NCI-H748 treated with DMSO at 0.1 percent for 48 hours (cell line): Measurements from ENCODE around the gene KRT37.

Experiments
- DNase-seq: peaks from one replicate; lab custom pipeline; 2025; lab: John Stamatoyannopoulos, UW

KRT37 gene

GRCh38 chr17:41424111-41424635 lies at the start of gene KRT37:
KRT37 (minus strand) TSS chr17:41424585; CDS start chr17:41424523, 62 bp downstream.
- DNase-seq = no peak

- no peak for DNase-seq
Measured at GRCh38 chr17:41468346-41468745, 44.0 kb upstream of the KRT37 start.

GRCh38 chr17:41467561-41467960 lies 43.2 kb upstream of the KRT37 start:
- DNase-seq = no peak

- no peak for DNase-seq
Measured at GRCh38 chr17:41466988-41467387, 42.6 kb upstream of the KRT37 start, which contains the start of gene KRT32. KRT32 (minus strand) TSS chr17:41467386; CDS start chr17:41467325, 61 bp downstream.

- no peak for DNase-seq
Measured at GRCh38 chr17:41464682-41465081, 40.3 kb upstream of the KRT37 start.

DNA sequence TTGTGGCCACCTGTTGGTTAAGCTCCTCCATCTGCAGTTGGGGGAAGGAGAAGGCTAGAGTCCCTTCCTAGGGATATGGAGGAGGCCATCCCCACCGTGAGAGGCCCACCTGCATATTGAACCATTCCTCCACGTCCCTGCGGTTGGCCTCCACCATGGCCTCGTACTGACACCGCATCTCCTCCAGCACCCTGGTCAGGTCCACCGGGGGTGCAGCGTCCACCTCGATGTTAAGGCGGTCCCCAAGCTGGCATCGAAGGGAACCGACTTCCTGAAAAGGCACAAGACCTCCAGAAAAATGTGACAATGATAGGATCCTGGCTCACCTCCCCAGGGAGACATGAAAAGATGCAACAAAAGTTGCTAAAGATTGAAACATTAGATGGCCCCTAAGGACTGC lies 39.8 kb upstream of the KRT37 start:
- DNase-seq = no peak

- no peak for DNase-seq
Measured at GRCh38 chr17:41463746-41464145, 39.4 kb upstream of the KRT37 start.

DNA sequence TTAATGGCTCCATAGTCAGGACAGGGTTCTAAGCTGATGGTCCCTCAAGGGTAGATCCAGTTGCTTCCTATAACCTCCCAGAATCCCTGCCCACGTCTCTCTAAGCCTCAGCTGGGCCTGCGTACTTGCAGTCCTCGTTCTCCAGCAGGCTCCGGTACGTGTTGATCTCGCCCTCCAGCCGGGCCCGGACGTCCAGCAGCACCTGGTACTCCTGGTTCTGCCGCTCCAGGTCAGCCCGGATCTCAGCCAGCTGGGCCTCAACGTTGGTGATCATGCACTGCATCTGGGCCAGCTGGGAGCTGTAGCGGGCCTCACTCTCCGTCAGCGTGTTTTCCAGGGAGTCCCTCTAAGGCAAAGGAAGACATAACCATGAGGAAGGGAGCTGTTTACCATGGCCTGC lies 38.3 kb upstream of the KRT37 start:
- DNase-seq = no peak

- no peak for DNase-seq
Measured at GRCh38 chr17:41457676-41458075, 33.3 kb upstream of the KRT37 start.

GRCh38 chr17:41456204-41456603 lies 31.8 kb upstream of the KRT37 start:
- no peak for DNase-seq

DNA sequence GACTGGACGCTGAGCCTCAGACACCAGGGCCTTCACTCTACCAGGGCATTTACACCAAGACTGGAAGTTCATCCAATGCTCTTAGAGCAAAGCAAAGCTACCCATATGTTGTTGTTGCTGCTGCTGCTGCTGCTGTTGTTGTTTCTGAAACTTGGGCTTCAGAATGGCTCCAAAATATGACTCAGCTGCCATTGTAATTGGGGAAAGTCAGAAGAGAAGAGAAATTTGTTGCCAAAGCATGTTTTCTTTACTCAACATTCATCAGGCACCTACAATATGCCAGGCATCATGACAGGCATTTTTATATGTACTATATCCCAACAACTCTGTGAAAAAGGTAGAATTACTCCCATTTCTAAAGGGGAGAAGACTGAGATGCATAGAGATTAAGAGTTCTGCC lies 30.9 kb upstream of the KRT37 start:
- DNase-seq = no peak

- no peak for DNase-seq
Measured at GRCh38 chr17:41453066-41453465, 28.7 kb upstream of the KRT37 start.

GRCh38 chr17:41452281-41452680 lies 27.9 kb upstream of the KRT37 start:
- DNase-seq = no peak

GRCh38 chr17:41451154-41451728 lies 26.9 kb upstream of the KRT37 start:
- DNase-seq = no peak

GRCh38 chr17:41449008-41449407 lies 24.6 kb upstream of the KRT37 start:
- no peak for DNase-seq

GRCh38 chr17:41448506-41448905 lies 24.1 kb upstream of the KRT37 start:
- DNase-seq = no peak

- DNase-seq = no peak
Measured at GRCh38 chr17:41446806-41447205, 22.4 kb upstream of the KRT37 start.

DNA sequence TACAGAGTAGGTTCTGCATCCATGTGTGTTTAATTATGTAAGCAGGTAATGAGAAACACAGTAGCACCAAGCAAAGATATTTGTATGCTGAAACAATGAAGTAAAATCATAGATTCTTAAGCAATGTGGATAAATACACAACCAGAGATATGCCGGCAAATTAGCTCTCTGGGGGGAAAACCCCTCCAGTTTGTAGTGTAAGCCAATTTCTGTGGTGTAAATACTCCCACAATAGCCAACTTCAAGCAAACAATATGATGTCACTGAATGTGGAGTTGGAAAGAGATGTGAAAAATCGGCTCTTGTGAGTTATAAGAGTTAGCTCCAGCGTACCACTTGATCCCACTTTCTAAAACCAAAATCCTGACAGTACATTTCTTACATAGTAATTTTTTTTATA lies 20.3 kb upstream of the KRT37 start:
- DNase-seq = no peak

DNA sequence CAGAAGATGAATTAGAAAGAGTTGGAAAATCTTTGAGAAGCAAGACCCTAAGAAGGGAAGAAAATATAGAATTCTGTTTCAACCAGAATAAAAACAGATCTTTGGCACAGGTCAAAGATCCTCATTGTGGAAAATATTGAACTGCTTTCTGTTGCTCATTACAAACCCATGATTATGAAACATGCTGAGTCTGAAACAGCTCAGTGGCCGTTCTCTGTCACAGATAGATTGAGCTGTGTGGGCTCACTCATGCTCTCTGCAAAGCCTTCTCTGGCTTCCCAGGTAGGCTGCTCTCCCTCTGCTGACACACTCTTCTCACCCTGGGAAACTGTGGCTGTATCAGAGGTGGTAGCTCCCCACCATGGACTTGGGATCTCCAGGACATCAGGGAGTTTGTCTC lies 19.8 kb upstream of the KRT37 start:
- no peak for DNase-seq

GRCh38 chr17:41442739-41443138 lies 18.4 kb upstream of the KRT37 start:
- no peak for DNase-seq

DNA sequence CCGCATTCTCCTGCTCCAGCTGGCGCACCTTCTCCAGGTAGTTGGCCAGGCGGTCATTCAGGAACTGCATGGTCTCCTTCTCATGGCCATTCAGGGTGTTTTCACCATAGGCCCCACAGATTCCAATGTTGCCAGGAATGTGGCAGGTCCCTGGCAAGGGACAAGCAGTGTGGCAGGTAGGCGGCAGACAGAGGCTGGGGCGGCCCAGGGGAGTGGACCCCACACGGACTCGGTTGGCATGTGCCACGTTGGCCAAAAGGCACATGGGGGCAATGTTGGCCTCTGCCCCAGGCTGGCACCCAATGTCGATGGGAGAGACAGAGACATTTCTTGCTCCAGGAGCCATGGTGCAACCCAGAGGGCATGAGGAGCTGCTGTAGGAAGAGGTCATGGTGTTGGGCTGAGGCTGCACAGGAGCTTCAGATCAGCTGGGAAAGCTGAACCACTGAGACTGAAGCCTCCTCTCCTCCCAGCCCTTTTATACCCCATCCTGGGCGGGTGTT lies 16.2 kb upstream of the KRT37 start, which contains the start of gene KRT38:
KRT38 (minus strand) TSS at position 453 of the 503 bp plus-strand sequence; CDS start at position 391, 62 bp downstream.
- no peak for DNase-seq

GRCh38 chr17:41439375-41439774 lies 15.0 kb upstream of the KRT37 start:
- DNase-seq = no peak

- no peak for DNase-seq
Measured at GRCh38 chr17:41437769-41438168, 13.4 kb upstream of the KRT37 start.

GRCh38 chr17:41437254-41437653 lies 12.9 kb upstream of the KRT37 start:
- DNase-seq = no peak
